Lower leg skin (tissue), 3 donors: ENCODE results near the gene EYS.

Experiments
- POLR2A ChIP-seq, 2 donors: fragments of 450-650 bp; IDR thresholded peaks; one replicate each; pipeline ENCODE4 v1.6.1; 2016 to 2017; ENCODE audit warnings: antibody characterized with exemption in 2 of 2, mild to moderate bottlenecking in 1 of 2, moderate library complexity in 1 of 2
- TF ChIP-seq, protein P1 (sequence below), 3 donors: fragments of 450-650 bp; IDR thresholded peaks; one replicate each; pipeline ENCODE4 v1.5.1; 2016; ENCODE audit warnings: antibody characterized with exemption in 3 of 3, mild to moderate bottlenecking in 3 of 3, moderate library complexity in 2 of 3

DNA sequence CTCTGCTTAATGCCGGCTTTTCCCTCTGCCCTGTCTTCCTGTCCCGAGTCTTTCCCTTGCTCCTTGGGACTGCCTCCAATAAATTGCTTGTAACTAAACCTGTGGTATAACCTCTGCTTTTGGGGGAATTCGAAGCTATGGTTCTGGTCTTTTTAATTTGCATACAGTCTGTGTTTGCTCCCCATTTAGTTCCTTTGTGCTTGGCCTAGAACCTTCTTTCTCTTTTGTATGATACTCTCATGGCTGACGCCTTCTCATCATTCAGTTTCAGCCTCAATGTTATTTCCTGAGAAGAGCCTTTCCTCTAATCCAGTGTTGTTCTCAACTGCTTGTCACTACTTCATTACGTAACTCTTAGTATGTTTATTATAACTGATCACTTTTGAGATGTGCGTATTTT is 1823.4 kb downstream of the EYS start:
- TF ChIP-seq, protein P1, sequence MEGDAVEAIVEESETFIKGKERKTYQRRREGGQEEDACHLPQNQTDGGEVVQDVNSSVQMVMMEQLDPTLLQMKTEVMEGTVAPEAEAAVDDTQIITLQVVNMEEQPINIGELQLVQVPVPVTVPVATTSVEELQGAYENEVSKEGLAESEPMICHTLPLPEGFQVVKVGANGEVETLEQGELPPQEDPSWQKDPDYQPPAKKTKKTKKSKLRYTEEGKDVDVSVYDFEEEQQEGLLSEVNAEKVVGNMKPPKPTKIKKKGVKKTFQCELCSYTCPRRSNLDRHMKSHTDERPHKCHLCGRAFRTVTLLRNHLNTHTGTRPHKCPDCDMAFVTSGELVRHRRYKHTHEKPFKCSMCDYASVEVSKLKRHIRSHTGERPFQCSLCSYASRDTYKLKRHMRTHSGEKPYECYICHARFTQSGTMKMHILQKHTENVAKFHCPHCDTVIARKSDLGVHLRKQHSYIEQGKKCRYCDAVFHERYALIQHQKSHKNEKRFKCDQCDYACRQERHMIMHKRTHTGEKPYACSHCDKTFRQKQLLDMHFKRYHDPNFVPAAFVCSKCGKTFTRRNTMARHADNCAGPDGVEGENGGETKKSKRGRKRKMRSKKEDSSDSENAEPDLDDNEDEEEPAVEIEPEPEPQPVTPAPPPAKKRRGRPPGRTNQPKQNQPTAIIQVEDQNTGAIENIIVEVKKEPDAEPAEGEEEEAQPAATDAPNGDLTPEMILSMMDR (IDR thresholded peaks at IDR 0.05) = no peak
- no peak for TF ChIP-seq POLR2A (IDR thresholded peaks at IDR 0.05)
